Heart right ventricle (tissue), 16 donors: ENCODE results near the gene ITGB2. TPM values are rescaled to one million over a fixed set of nuclear protein-coding genes. Genes with fewer than 3 reads are reported as not detected.
A peak's percentile ranks its signal among the peaks of the same experiment; 100 is the strongest.

Experiments used
- ATAC-seq, 8 donors: fragments of 200-7000 bp; cut with Tn5 transposase; one replicate each; pipeline ENCODE4 v1.9.1; 2020; ENCODE audit warnings: mild to moderate bottlenecking in 8 of 8, moderate library complexity in 8 of 8, moderate number of reproducible peaks in 1 of 8
- DNase-seq, 2 donors: peaks; one replicate each; pipeline ENCODE4 v3.0.0-alpha.2; 2020
- H3K27ac ChIP-seq, 10 donors: fragments of 200-600 bp; sonication (generic) in 2 of 10; one replicate each; pipeline versions ENCODE4 v1.5.0 to v1.8.0; 2020 to 2022; ENCODE audit warnings: mild to moderate bottlenecking in 3 of 10
- H3K27me3 ChIP-seq, 7 donors: fragments of 200-600 bp; one replicate each; pipeline ENCODE4 v1.8.0; 2021 to 2022; ENCODE audit warnings: mild to moderate bottlenecking in 2 of 7
- H3K36me3 ChIP-seq, 9 donors: fragments of 200-600 bp; sonication (generic) in 1 of 9; one replicate each; pipeline versions ENCODE4 v1.5.0 to v1.8.0; 2020 to 2022; ENCODE audit warnings: mild to moderate bottlenecking in 2 of 9
- H3K4me1 ChIP-seq, 9 donors: fragments of 200-600 bp; sonication (generic) in 1 of 9; one replicate each; pipeline versions ENCODE4 v1.5.0 to v1.8.0; 2020 to 2022; ENCODE audit warnings: mild to moderate bottlenecking in 4 of 9
- H3K4me3 ChIP-seq, 10 donors: fragments of 200-600 bp; sonication (generic) in 2 of 10; one replicate each; pipeline versions ENCODE4 v1.5.0 to v1.8.0; 2020 to 2022; ENCODE audit warnings: mild to moderate bottlenecking in 7 of 10, moderate library complexity in 2 of 10
- H3K9me3 ChIP-seq, 11 donors: fragments of 200-600 bp in 10 of 11; sonication (generic) in 2 of 11; one replicate each; pipeline versions ENCODE4 v1.5.0 to v1.8.0; 2013 to 2022; ENCODE audit warnings: mild to moderate bottlenecking in 2 of 11, control low read depth in 1 of 11, moderate library complexity in 1 of 11
- CTCF ChIP-seq, 9 donors: fragments of 200-600 bp; sonication (generic) in 2 of 9; IDR thresholded peaks; one replicate each; pipeline versions ENCODE4 v1.5.0 to v1.8.0; 2021 to 2022; ENCODE audit warnings: antibody characterized with exemption in 9 of 9, mild to moderate bottlenecking in 5 of 9, moderate library complexity in 1 of 9
- WGBS, 2 donors: extraction: QIAGEN DNeasy Blood & Tissue Kit; methylation state at CpG; one replicate each; pipeline ENCODE4 v1.1.7; 2013; ENCODE audit warnings: inconsistent platforms in 1 of 2; 5-methylcytosine and 5-hydroxymethylcytosine counted together
- intact Hi-C, 10 donors: fragments of 100-400 bp; cut with DNase I; formaldehyde crosslinking; loops; one replicate each; pipeline versions ENCODE4 v1.11.1 to v1.14.2; 2022
- polyA plus RNA-seq, 2 donors: library from polyadenylated mRNA; stranded (reverse); fragments of 200-250 nt; gene quantifications; one replicate each; pipeline ENCODE4 v1.2.3, GENCODE V29; 2013
- total RNA-seq, 10 donors: library from RNA; stranded (reverse); fragmentation: NEBNext Ultra II Directional in 3 of 10; extraction: Animal tissue kit (Norgen Biotek cat#: 25700) in 3 of 10; gene quantifications; one replicate each; pipeline versions ENCODE4 v1.2.1 to v1.2.4, GENCODE V29; 2021 to 2023
- donor health status: Arrhythmogenic right ventricular cardiomyopathy.
- donor health status: ischemic (EF 13 %, LVEDD 7.1; RV severe dilation, severe dysfunction).
- donor health status: healthy with polysubstance abuse.
- donor health status: DM: no; HTN: yes; CAD: no.
- donor health status: DM: no; HTN: no; CAD: no.
- donor health status: ischemic (EF 25% LVEDD 6.9; RV normal size, moderate dysfunction).
- donor health status: ischemic (EF 25% LVEDD 5.7; RV mildly dilated, moderate dysfunction).
- donor health status: healthy.
- donor health status: DM: yes; HTN: yes; CAD: no.
- donor health status: Ischemic cardiomyopathy.
- donor health status: ischemic (EF 35%, LVEDD 5.7; RV mildly dilated, moderate dysfunction).
- donor health status: nonischemic (EF 11% LVEDD 7.7; RV severe dilation, severe dysfunction).
- donor health status: DM: yes; HTN: yes; CAD: no.
- donor health status: PGD.
- donor health status: ischemic (EF 29% LVEDD 5.4; RV normal size, mild dysfunction).
- donor health status: nonischemic (EF 23%, LVEDD 6.1; RV moderate dilation, normal function).

The ITGB2 gene
- total and polyA plus RNA-seq, 12 donors: 5.1 to 151 (median 11.4) TPM

- intact Hi-C loops: loop anchor here in 5 of 10 donors (2.0 to 10.0 kb wide), 5 partner anchors 83 to 333 kb away; partner anchors contain the start of genes POFUT2 (in 2 of the 5) and ADARB1 (in 1 of the 5)
- WGBS, 2 donors: 96% methylated on average over 31 of the region's 31 CpGs
- H3K27ac ChIP-seq: peak overlapping the region in 5 of 10 donors; percentile 82 to 98 (median 91)
- no peak overlapping the region for H3K4me3 ChIP-seq
- H3K36me3 ChIP-seq: peaks cover 0 to 32% (median 0%) of the 10 kb centered on the region in 9 donors
- no peaks in the 10 kb centered on the region for H3K27me3 ChIP-seq
- no peak for TF ChIP-seq CTCF (IDR thresholded peaks at IDR 0.05)
- ATAC-seq (no peak), DNase-seq (no peak)
- H3K4me1 ChIP-seq: peaks cover 18 to 92% (median 62%) of the 10 kb centered on the region in 9 donors
- no peaks in the 10 kb centered on the region for H3K9me3 ChIP-seq
Observed at GRCh38 chr21:44951186-44951915, 30.7 kb upstream of the ITGB2 start.

GRCh38 chr21:44950351-44950750 is 29.7 kb upstream of the ITGB2 start:
- no peak for DNase-seq
- intact Hi-C loops: loop anchor here in 5 of 10 donors (2.0 to 10.0 kb wide), 5 partner anchors 84 to 334 kb away; partner anchors contain the start of genes POFUT2 (in 2 of the 5) and ADARB1 (in 1 of the 5)

GRCh38 chr21:44949779-44950198 is 29.1 kb upstream of the ITGB2 start:
- ATAC-seq (peak; percentile 63 to 76 (median 67)), DNase-seq (peak; percentile 91 to 93)
- peaks cover 0 to 37% (median 0%) of the 10 kb centered on the region in 9 donors for H3K36me3 ChIP-seq
- TF ChIP-seq CTCF (IDR thresholded peaks at IDR 0.05): peak; percentile 88 to 98 (median 96)
- H3K27me3 ChIP-seq: no peaks in the 10 kb centered on the region
- peaks cover 13 to 90% (median 53%) of the 10 kb centered on the region in 9 donors for H3K4me1 ChIP-seq
- intact Hi-C loops: loop anchor here (2.0 to 10.0 kb wide), 12 partner anchors 85 to 875 kb away; partner anchors contain the start of genes POFUT2 (in 2 of the 10) and ADARB1 (in 1 of the 10)
- H3K27ac ChIP-seq: peak overlapping the region; percentile 42 to 86 (median 79)
- no peaks in the 10 kb centered on the region for H3K9me3 ChIP-seq
- H3K4me3 ChIP-seq: no peak overlapping the region
- 10 to 11% methylated on average over 10 of the region's 10 CpGs for WGBS, 2 donors

More at GRCh38 chr21:44950351-44950750, 29.7 kb upstream of the ITGB2 start:
- peak overlapping the region in 8 of 10 donors; percentile 42 to 86 (median 82) for H3K27ac ChIP-seq
- ATAC-seq: peak in 5 of 8 donors; percentile 3 to 16 (median 4)
- no peak overlapping the region for H3K4me3 ChIP-seq
- H3K4me1 ChIP-seq: peaks cover 16 to 94% (median 58%) of the 10 kb centered on the region in 9 donors
- WGBS, 2 donors: 74 to 78% methylated on average over 18 of the region's 18 CpGs
- TF ChIP-seq CTCF (IDR thresholded peaks at IDR 0.05): no peak
- H3K9me3 ChIP-seq: no peaks in the 10 kb centered on the region
- H3K27me3 ChIP-seq: no peaks in the 10 kb centered on the region
- H3K36me3 ChIP-seq: peaks cover 0 to 32% (median 0%) of the 10 kb centered on the region in 9 donors

- ATAC-seq (peak in 1 of 8 donors; percentile 1), DNase-seq (no peak)
- Histone ChIP-seq H3K27me3 (no peaks in the 10 kb centered on the region), H3K36me3 (peaks cover 0 to 40% (median 4%) of the 10 kb centered on the region in 9 donors), H3K27ac (peak overlapping the region; percentile 42 to 86 (median 79)), H3K9me3 (no peaks in the 10 kb centered on the region), H3K4me3 (no peak overlapping the region), H3K4me1 (peaks cover 13 to 85% (median 53%) of the 10 kb centered on the region in 9 donors)
- intact Hi-C loops: loop anchor here in 9 of 10 donors (2.0 to 10.0 kb wide), 8 partner anchors 128 to 876 kb away; no protein-coding TSS in a partner anchor
- 72 to 75% methylated on average over 30 of the region's 30 CpGs for WGBS, 2 donors
- no peak for TF ChIP-seq CTCF (IDR thresholded peaks at IDR 0.05)
Observed at GRCh38 chr21:44949161-44949778, 28.6 kb upstream of the ITGB2 start.
